OCI-LY3 (cell line): Measurements from ENCODE around the gene GDF3.

Experiments used
- H2AFZ ChIP-seq: fragments of 200-600, 300-600 bp; shearing (Covaris generic); 2 replicates; pipeline ENCODE4 v1.6.0; 2014; ENCODE audit warnings: antibody characterized with exemption, low read depth, low read length
- H3K27ac ChIP-seq: fragments of 200-600, 300-600 bp; sonication (generic); 2 replicates; pipeline ENCODE4 v1.5.1; 2014; ENCODE audit warnings: mild to moderate bottlenecking, low read length, moderate library complexity, mixed read lengths
- H3K27me3 ChIP-seq: fragments of 200-600, 300-600 bp; sonication (generic); 2 replicates; pipeline ENCODE4 v1.6.1; 2014; ENCODE audit warnings: low read depth, low read length, mixed read lengths
- H3K36me3 ChIP-seq: fragments of 200-600, 300-600 bp; sonication (generic); replicated peaks from 2 replicates; pipeline ENCODE3; 2014; ENCODE audit warnings: low read depth, low read length, mixed read lengths
- H3K4me1 ChIP-seq: fragments of 300-600, 200-600 bp; sonication (generic); 2 replicates; pipeline ENCODE4 v1.6.1; 2014; ENCODE audit warnings: low read length, mixed read lengths
- H3K4me2 ChIP-seq: fragments of 200-600, 300-600 bp; sonication (generic); 2 replicates; pipeline ENCODE4 v1.6.1; 2014; ENCODE audit warnings: low read length, mixed read lengths
- H3K4me3 ChIP-seq: fragments of 300-600, 200-600 bp; sonication (generic); 2 replicates; pipeline ENCODE4 v1.5.1; 2014; ENCODE audit warnings: antibody characterized with exemption, mild to moderate bottlenecking, low read length, moderate library complexity
- H3K79me2 ChIP-seq: fragments of 300-600, 200-600 bp; shearing (Covaris generic); 2 replicates; pipeline ENCODE4 v1.6.1; 2014; ENCODE audit warnings: mild to moderate bottlenecking, low read length, mixed read lengths
- H3K9ac ChIP-seq: fragments of 300-600, 200-600 bp; shearing (Covaris generic); 2 replicates; pipeline ENCODE4 v1.6.0; 2014; ENCODE audit warnings: mild to moderate bottlenecking, low read length, moderate library complexity
- H3K9me3 ChIP-seq: fragments of 200-600, 300-600 bp; shearing (Covaris generic); 2 replicates; pipeline ENCODE4 v1.6.1; 2014; ENCODE audit warnings: low read length, mixed read lengths; ENCODE audit not compliant: insufficient read depth
- H4K20me1 ChIP-seq: fragments of 200-600, 300-600 bp; sonication (generic); 2 replicates; pipeline ENCODE4 v1.6.1; 2016; ENCODE audit warnings: low read length, mixed read lengths; ENCODE audit not compliant: insufficient read depth
- CTCF ChIP-seq: fragments of 200-600, 300-600 bp; sonication (generic); IDR thresholded peaks from 2 replicates; pipeline ENCODE4 v1.5.1; 2014; ENCODE audit warnings: antibody characterized with exemption, low read length, low read depth
- EZH2phosphoT487 ChIP-seq: fragments of 200-600 bp; shearing (Covaris generic); IDR thresholded peaks from 2 replicates; pipeline ENCODE4 v1.6.1; 2018; ENCODE audit warnings: antibody characterized with exemption, mixed run types, low read depth

The GDF3 gene

GRCh38 chr12:7729746-7730145 lies 34.2 kb upstream of the GDF3 start:
- Histone ChIP-seq H3K9ac (no peak overlapping the region), H3K36me3 (no peaks in the 10 kb centered on the region), H3K27ac (no peak overlapping the region), H3K27me3 (no peaks in the 10 kb centered on the region), H4K20me1 (no peaks in the 10 kb centered on the region), H3K4me1 (peaks cover 7% of the 10 kb centered on the region; the same call in 1 of the 2 replicates), H3K9me3 (no peaks in the 10 kb centered on the region), H3K4me2 (peak overlapping the region; percentile 13; the same call in 1 of the 2 replicates), H3K79me2 (no peaks in the 10 kb centered on the region), H2AFZ (no peak overlapping the region), H3K4me3 (no peak overlapping the region)
- TF ChIP-seq EZH2phosphoT487 (no peak), CTCF (no peak)

GRCh38 chr12:7723926-7724325 lies 28.4 kb upstream of the GDF3 start:
- no peak overlapping the region for H3K9ac ChIP-seq
- H3K4me1 ChIP-seq = no peaks in the 10 kb centered on the region
- H2AFZ ChIP-seq = no peak overlapping the region
- no peak overlapping the region for H3K4me3 ChIP-seq
- H4K20me1 ChIP-seq = no peaks in the 10 kb centered on the region
- H3K36me3 ChIP-seq = no peaks in the 10 kb centered on the region
- TF ChIP-seq CTCF (no peak), EZH2phosphoT487 (no peak)
- H3K4me2 ChIP-seq = no peak overlapping the region
- no peak overlapping the region for H3K27ac ChIP-seq
- H3K9me3 ChIP-seq = no peaks in the 10 kb centered on the region
- H3K79me2 ChIP-seq = no peaks in the 10 kb centered on the region
- peaks cover 3% of the 10 kb centered on the region; the same call in 1 of the 2 replicates for H3K27me3 ChIP-seq

- no peak overlapping the region for H3K4me2 ChIP-seq
- no peaks in the 10 kb centered on the region for H3K4me1 ChIP-seq
- H3K27me3 ChIP-seq = peaks cover 15% of the 10 kb centered on the region; the same call in 1 of the 2 replicates
- no peaks in the 10 kb centered on the region for H3K79me2 ChIP-seq
- no peaks in the 10 kb centered on the region for H3K36me3 ChIP-seq
- no peak overlapping the region for H3K4me3 ChIP-seq
- TF ChIP-seq CTCF (no peak), EZH2phosphoT487 (no peak)
- no peak overlapping the region for H3K27ac ChIP-seq
- H4K20me1 ChIP-seq = no peaks in the 10 kb centered on the region
- no peaks in the 10 kb centered on the region for H3K9me3 ChIP-seq
- no peak overlapping the region for H3K9ac ChIP-seq
- no peak overlapping the region for H2AFZ ChIP-seq
Observed at GRCh38 chr12:7719946-7720730, 24.6 kb upstream of the GDF3 start.

- no peaks in the 10 kb centered on the region for H3K79me2 ChIP-seq
- no peaks in the 10 kb centered on the region for H3K36me3 ChIP-seq
- H3K9ac ChIP-seq = no peak overlapping the region
- no peaks in the 10 kb centered on the region for H4K20me1 ChIP-seq
- H3K27me3 ChIP-seq = peaks cover 15% of the 10 kb centered on the region; the same call in 1 of the 2 replicates
- no peak overlapping the region for H3K4me2 ChIP-seq
- H2AFZ ChIP-seq = no peak overlapping the region
- no peak overlapping the region for H3K27ac ChIP-seq
- H3K9me3 ChIP-seq = no peaks in the 10 kb centered on the region
- peak; percentile 50 for TF ChIP-seq CTCF
- no peak for TF ChIP-seq EZH2phosphoT487
- H3K4me1 ChIP-seq = no peaks in the 10 kb centered on the region
- H3K4me3 ChIP-seq = no peak overlapping the region
Observed at GRCh38 chr12:7716381-7716780, 20.8 kb upstream of the GDF3 start.
